ENCODE measurements around the gene CCDC81. TPM values are rescaled to one million over a fixed set of nuclear protein-coding genes. Genes with fewer than 3 reads are reported as not detected.
"Not testable (repeated sequence)": the region's sequence is repeated elsewhere in the genome, so short reads cannot be mapped to it uniquely, and the experiment has no call there.

The CCDC81 gene
- total and polyA plus RNA-seq, 2 of the 13 experiments (the other 11 are each of a cell fraction or from before 2014, with no cell fraction given) = 0.15 to 0.22 TPM

GRCh38 chr11:86357412-86357811 is 17.3 kb upstream of the CCDC81 start:
- WGBS (ENCODE audit: low lambda C conversion rate) = 49% methylated on average over 4 of the region's 4 CpGs
- intact Hi-C loops (cut with micrococcal nuclease; ENCODE audit: unreplicated experiment); H3K27ac ChIP-seq (ENCODE audit: extremely low read length, insufficient read depth, low read length); H2AFZ ChIP-seq (ENCODE audit: low read length); H3K36me3 ChIP-seq (replicated peaks in 1 of 2; ENCODE audit: control insufficient read depth in 1 of 2, insufficient read depth in 2 of 2, low read length in 2 of 2); CTCF ChIA-PET (ENCODE audit: low intra/inter-chr PET ratio, low total read pairs); FAIRE-seq; BruUV-seq (replicated peaks); POLR2A ChIA-PET; H3K4me3 ChIP-seq (replicated peaks in 1 of 3; ENCODE audit: insufficient read depth in 1 of 3, low read depth in 2 of 3, low read length in 3 of 3); H3K4me1 ChIP-seq (ENCODE audit: insufficient read depth, low read length); H3K9me3 ChIP-seq (ENCODE audit: low read length); H4K20me1 ChIP-seq (ENCODE audit: insufficient read depth, low read length); ATAC-seq; H3K27me3 ChIP-seq (ENCODE audit: control insufficient read depth in 1 of 2, insufficient read depth in 2 of 2, low read length in 2 of 2); DNase-seq (ENCODE audit: low spot score); H3K4me2 ChIP-seq (ENCODE audit: low read depth, low read length); H3K79me2 ChIP-seq (ENCODE audit: insufficient read depth, low read length); H3K9ac ChIP-seq (ENCODE audit: insufficient read depth, low read depth, low read length): not testable (repeated sequence)
- in situ Hi-C loops (cut with HindIII; ENCODE audit: extremely low pct_ligation_motif_present, low pct_unique_long_range_greater_than_20kb) = loop anchor here (25.0 kb wide), 1 partner anchor 455 kb away; the partner anchor contains the start of gene PRSS23

- Histone ChIP-seq H3K4me1 (ENCODE audit: insufficient read depth, low read length) (no peaks in the 10 kb centered on the region), H2AFZ (ENCODE audit: low read length) (no peak overlapping the region), H3K9me3 (ENCODE audit: low read length) (no peaks in the 10 kb centered on the region), H3K27ac (ENCODE audit: extremely low read length, insufficient read depth, low read length) (no peak overlapping the region), H3K4me3 (replicated peaks in 1 of 3; ENCODE audit: insufficient read depth in 1 of 3, low read depth in 2 of 3, low read length in 3 of 3) (no peak overlapping the region), H3K9ac (ENCODE audit: insufficient read depth, low read depth, low read length) (no peak overlapping the region), H4K20me1 (ENCODE audit: insufficient read depth, low read length) (no peaks in the 10 kb centered on the region), H3K36me3 (replicated peaks in 1 of 2; ENCODE audit: control insufficient read depth in 1 of 2, insufficient read depth in 2 of 2, low read length in 2 of 2) (no peaks in the 10 kb centered on the region), H3K79me2 (ENCODE audit: insufficient read depth, low read length) (no peaks in the 10 kb centered on the region), H3K4me2 (ENCODE audit: low read depth, low read length) (no peak overlapping the region), H3K27me3 (ENCODE audit: control insufficient read depth in 1 of 2, insufficient read depth in 2 of 2, low read length in 2 of 2) (no peaks in the 10 kb centered on the region)
- in situ Hi-C loops (cut with HindIII; ENCODE audit: extremely low pct_ligation_motif_present, low pct_unique_long_range_greater_than_20kb) (loop anchor here (25.0 kb wide), 1 partner anchor 454 kb away; the partner anchor contains the start of gene PRSS23), intact Hi-C loops (cut with micrococcal nuclease; ENCODE audit: unreplicated experiment) (no loop called here)
- ATAC-seq (no peak), DNase-seq (ENCODE audit: low spot score) (no peak), FAIRE-seq (no peak)
- no TSS peak for BruUV-seq (replicated peaks)
- POLR2A ChIA-PET = no interaction called here
- CTCF ChIA-PET (ENCODE audit: low intra/inter-chr PET ratio, low total read pairs) = no interaction called here
- WGBS (ENCODE audit: low lambda C conversion rate) = 41% methylated on average over 3 of the region's 3 CpGs
- TF ChIP-seq ZBTB1 (CRISPR knock-in tag; IDR thresholded peaks at IDR 0.05; ENCODE audit: borderline replicate concordance) (no peak), ZNF224 (CRISPR knock-in tag; IDR thresholded peaks at IDR 0.05) (no peak), ZNF781 (CRISPR knock-in tag; IDR thresholded peaks at IDR 0.05; ENCODE audit: borderline replicate concordance, not compliant biosample characterization) (no peak), EED (CRISPR knock-in tag; IDR thresholded peaks at IDR 0.05) (no peak), WIZ (CRISPR knock-in tag; IDR thresholded peaks at IDR 0.05) (no peak), TRIM22 (IDR thresholded peaks at IDR 0.05) (no peak), ZBED4 (CRISPR knock-in tag; IDR thresholded peaks at IDR 0.05; ENCODE audit: borderline replicate concordance) (no peak), IKZF4 (CRISPR knock-in tag; IDR thresholded peaks at IDR 0.05; ENCODE audit: borderline replicate concordance, low read depth, not compliant biosample characterization) (no peak), AGO2 (optimal IDR thresholded peaks at IDR 0.05; ENCODE audit: low read depth, low read length) (no peak), FOXA1 (IDR thresholded peaks at IDR 0.05) (no peak), FOXA1 (CRISPR knock-in tag; IDR thresholded peaks at IDR 0.05) (no peak), SMARCE1 (IDR thresholded peaks at IDR 0.05; ENCODE audit: borderline replicate concordance) (no peak)
- TF ChIP-seq, protein P1, sequence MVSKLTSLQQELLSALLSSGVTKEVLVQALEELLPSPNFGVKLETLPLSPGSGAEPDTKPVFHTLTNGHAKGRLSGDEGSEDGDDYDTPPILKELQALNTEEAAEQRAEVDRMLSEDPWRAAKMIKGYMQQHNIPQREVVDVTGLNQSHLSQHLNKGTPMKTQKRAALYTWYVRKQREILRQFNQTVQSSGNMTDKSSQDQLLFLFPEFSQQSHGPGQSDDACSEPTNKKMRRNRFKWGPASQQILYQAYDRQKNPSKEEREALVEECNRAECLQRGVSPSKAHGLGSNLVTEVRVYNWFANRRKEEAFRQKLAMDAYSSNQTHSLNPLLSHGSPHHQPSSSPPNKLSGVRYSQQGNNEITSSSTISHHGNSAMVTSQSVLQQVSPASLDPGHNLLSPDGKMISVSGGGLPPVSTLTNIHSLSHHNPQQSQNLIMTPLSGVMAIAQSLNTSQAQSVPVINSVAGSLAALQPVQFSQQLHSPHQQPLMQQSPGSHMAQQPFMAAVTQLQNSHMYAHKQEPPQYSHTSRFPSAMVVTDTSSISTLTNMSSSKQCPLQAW (CRISPR knock-in tag; IDR thresholded peaks at IDR 0.05) = no peak
Measured at GRCh38 chr11:86358720-86359119, 16.0 kb upstream of the CCDC81 start.
